ENCODE measurements around the gene PPP1R1B.

The PPP1R1B gene

DNA sequence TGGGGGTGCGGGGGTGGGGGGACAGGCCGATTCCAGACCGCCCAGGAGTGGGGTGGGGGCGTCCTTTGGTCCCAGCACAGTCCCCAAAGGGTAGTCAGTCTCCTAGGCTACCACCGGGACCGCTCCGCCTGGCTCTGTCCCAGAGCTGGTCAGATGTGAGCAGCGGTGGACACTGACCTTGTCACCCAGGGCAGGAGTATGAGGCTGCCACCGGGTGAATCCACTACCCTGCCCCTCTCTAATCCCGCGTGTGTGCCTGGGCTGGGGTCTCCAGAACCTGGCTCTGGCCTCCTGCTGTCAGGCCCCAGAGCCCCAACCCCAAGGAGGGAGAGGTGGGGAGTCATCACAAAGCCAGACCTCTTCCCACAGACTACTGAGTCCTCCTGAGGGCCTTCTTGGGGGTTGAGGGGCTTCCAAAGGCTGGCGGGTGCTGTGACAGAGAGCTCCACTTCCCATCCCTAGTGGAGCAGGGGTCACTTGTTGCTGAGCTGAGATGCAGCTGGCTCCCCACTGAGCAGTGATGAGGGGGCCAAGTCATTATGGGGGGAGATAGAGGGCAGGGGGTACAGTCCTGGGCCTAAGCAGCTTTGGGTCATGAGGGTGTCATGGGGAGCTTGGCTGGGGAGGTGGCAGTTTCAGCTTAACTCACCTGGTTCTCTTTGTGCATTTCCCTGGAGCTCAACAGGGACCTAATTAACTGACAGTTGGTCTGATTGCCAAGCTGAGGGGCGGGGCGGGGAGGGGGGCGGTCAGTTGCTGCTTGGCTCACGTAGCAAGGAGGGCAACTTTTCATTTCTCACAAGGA is 1.2 kb downstream of the PPP1R1B start:
- H3K4me3 ChIP-seq (replicated peaks; ENCODE audit: low read depth, low read length), result no peak overlapping the region

DNA sequence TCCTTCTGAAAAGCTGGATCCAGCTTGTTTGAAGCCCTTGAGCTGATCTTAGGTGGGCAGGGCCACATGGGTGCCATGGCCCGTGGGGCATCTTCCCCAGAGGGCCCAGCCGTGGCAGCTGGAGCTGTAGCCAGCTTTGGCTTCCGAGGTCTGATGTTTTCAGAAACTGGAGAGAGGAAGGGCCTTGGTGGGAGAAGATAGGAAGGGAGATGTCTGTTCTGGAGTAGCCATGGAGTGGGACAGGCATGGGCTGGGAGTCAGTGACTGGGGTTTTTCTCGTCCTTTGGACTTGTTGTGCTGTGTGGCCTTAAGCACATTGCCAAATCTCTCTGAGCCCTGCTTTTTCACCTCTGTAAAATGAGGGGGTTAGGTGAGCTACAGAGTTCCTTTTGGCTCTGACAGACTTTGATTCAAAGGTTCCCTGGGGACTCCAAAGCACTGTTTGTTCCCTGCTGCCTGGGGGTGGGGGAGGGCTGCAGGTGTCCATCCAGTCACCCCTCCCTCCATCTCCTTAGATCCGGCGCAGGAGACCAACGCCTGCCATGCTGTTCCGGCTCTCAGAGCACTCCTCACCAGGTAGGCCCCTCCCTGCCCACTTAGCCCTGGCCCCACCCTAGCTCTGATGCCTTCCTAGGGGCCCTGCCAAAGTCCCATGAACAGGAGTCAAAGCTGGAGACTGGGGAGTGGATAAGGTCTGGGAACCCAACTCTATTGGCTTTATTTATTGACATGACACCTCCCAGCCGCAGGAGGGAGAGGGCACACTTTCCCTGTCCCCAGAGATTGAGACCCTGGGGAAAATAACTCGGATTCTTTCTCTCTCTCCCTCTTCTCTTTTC is 2.1 kb downstream of the PPP1R1B start:
- TF ChIP-seq, protein P1, sequence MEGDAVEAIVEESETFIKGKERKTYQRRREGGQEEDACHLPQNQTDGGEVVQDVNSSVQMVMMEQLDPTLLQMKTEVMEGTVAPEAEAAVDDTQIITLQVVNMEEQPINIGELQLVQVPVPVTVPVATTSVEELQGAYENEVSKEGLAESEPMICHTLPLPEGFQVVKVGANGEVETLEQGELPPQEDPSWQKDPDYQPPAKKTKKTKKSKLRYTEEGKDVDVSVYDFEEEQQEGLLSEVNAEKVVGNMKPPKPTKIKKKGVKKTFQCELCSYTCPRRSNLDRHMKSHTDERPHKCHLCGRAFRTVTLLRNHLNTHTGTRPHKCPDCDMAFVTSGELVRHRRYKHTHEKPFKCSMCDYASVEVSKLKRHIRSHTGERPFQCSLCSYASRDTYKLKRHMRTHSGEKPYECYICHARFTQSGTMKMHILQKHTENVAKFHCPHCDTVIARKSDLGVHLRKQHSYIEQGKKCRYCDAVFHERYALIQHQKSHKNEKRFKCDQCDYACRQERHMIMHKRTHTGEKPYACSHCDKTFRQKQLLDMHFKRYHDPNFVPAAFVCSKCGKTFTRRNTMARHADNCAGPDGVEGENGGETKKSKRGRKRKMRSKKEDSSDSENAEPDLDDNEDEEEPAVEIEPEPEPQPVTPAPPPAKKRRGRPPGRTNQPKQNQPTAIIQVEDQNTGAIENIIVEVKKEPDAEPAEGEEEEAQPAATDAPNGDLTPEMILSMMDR (IDR thresholded peaks at IDR 0.05; ENCODE audit: insufficient read depth, low read length, poor library complexity, severe bottlenecking), result no peak
- Histone ChIP-seq H3K4me3 (replicated peaks; ENCODE audit: low read depth, low read length) (no peak overlapping the region), H3K36me3 (ENCODE audit: control insufficient read depth, insufficient read depth, low read length) (no peaks in the 10 kb centered on the region), H3K27me3 (replicated peaks; ENCODE audit: control insufficient read depth, insufficient read depth, low read length) (no peaks in the 10 kb centered on the region; the same call in 1 of the 2 replicates)
- DNase-seq (ENCODE audit: extremely low read depth, insufficient read length), result no peak

More for the DNA sequence above, 1.2 kb downstream of the PPP1R1B start:
- no peak for DNase-seq (ENCODE audit: extremely low read depth, insufficient read length)
- H3K36me3 ChIP-seq (ENCODE audit: control insufficient read depth, insufficient read depth, low read length), result no peaks in the 10 kb centered on the region
- no peaks in the 10 kb centered on the region; the same call in 1 of the 2 replicates for H3K27me3 ChIP-seq (replicated peaks; ENCODE audit: control insufficient read depth, insufficient read depth, low read length)
- TF ChIP-seq, protein P1 (IDR thresholded peaks at IDR 0.05; ENCODE audit: insufficient read depth, low read length, poor library complexity, severe bottlenecking), result no peak

DNA sequence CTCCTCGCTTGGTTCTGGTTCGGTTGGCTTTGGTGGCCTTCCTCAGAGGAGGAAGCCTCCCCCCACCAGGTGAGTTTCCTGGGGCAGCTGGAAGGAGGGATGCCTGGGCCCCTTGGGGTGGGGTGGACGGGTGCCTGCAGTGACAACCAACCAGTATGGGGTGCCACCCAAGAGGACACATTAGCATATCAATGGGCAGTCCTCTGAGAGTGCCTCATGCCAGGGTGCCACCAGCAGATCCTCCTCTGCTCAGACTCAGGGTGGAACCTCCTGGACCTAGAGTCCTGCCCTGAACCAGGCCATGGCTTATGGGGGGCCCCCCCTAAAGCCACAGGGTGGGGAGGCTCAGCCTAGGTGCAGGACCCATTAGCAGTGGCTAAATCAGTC is 2.7 kb downstream of the PPP1R1B start:
- DNase-seq (ENCODE audit: extremely low read depth, insufficient read length), result no peak
- Histone ChIP-seq H3K27me3 (replicated peaks; ENCODE audit: control insufficient read depth, insufficient read depth, low read length) (no peaks in the 10 kb centered on the region; the same call in 1 of the 2 replicates), H3K4me3 (replicated peaks; ENCODE audit: low read depth, low read length) (no peak overlapping the region), H3K36me3 (ENCODE audit: control insufficient read depth, insufficient read depth, low read length) (no peaks in the 10 kb centered on the region)
- TF ChIP-seq, protein P1 (IDR thresholded peaks at IDR 0.05; ENCODE audit: insufficient read depth, low read length, poor library complexity, severe bottlenecking), result no peak

DNA sequence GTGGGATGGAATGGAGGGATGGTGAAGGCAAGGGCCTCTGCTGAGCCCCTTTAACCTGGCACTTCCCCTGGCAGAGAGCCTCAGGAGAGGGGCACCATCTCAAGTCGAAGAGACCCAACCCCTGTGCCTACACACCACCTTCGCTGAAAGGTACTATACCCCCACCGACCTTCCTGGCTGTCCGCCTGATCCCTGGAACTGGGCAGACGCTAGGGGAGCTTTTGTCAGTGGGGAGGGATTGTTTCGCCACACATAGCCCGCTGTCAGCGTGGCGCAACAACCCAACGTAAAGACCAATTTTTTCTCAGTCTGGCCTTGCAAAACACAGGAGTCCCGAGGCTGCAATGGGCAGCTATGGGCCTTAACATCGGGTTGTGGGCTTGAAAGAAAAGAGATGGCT is 3.1 kb downstream of the PPP1R1B start:
- no peak overlapping the region for H3K4me3 ChIP-seq (replicated peaks; ENCODE audit: low read depth, low read length)
- no peaks in the 10 kb centered on the region; the same call in 1 of the 2 replicates for H3K27me3 ChIP-seq (replicated peaks; ENCODE audit: control insufficient read depth, insufficient read depth, low read length)
- no peaks in the 10 kb centered on the region for H3K36me3 ChIP-seq (ENCODE audit: control insufficient read depth, insufficient read depth, low read length)
- TF ChIP-seq, protein P1 (IDR thresholded peaks at IDR 0.05; ENCODE audit: insufficient read depth, low read length, poor library complexity, severe bottlenecking), result no peak
- DNase-seq (ENCODE audit: extremely low read depth, insufficient read length), result no peak

DNA sequence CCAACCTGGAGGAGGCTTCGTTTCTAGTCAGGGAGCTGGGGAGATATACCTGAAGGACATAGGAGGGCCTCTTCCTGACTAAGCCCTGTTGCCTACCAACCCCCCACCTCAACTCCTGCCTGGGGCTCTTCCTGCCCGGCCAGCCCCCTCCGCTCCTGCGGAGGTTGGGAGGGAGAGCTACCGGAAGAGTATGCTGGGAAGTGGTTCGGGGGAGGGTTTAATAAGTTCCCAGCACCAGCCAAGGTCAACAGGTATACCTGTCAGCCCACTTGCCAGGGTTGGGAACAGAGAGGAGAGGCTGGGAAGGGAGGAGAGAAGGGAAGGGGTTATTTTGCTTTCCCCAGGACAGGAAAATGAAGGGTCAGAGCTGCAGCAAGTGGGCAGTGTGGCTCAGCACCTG is 4.7 kb downstream of the PPP1R1B start:
- no peak for DNase-seq (ENCODE audit: extremely low read depth, insufficient read length)
- Histone ChIP-seq H3K27me3 (replicated peaks; ENCODE audit: control insufficient read depth, insufficient read depth, low read length) (no peaks in the 10 kb centered on the region; the same call in 1 of the 2 replicates), H3K36me3 (ENCODE audit: control insufficient read depth, insufficient read depth, low read length) (no peaks in the 10 kb centered on the region), H3K4me3 (replicated peaks; ENCODE audit: low read depth, low read length) (no peak overlapping the region)
- TF ChIP-seq, protein P1 (IDR thresholded peaks at IDR 0.05; ENCODE audit: insufficient read depth, low read length, poor library complexity, severe bottlenecking), result no peak
